Pancreas (tissue), 10 donors: Measurements from ENCODE around the gene GOLGB1. TPM values are rescaled to one million over a fixed set of nuclear protein-coding genes. Genes with fewer than 3 reads are reported as not detected.

Experiments
- ATAC-seq, 4 donors: fragments of 200-7000 bp; cut with Tn5 transposase; one replicate each; pipeline versions ENCODE4 v1.8.0 to v1.9.1; 2020; ENCODE audit warnings: mild to moderate bottlenecking in 4 of 4, moderate library complexity in 4 of 4
- DNase-seq, 6 donors: peaks; one replicate each; pipeline ENCODE4 v3.0.0-alpha.2; 2020
- FAIRE-seq: peaks from 2 replicates; lab custom pipeline; 2012; peaks lifted over from hg19 to GRCh38; lab: Jason Lieb, UNC
- H3K27ac ChIP-seq, 4 donors: fragments of 200-600 bp; sonication (generic); 1 replicate in 3 of 4; 2 replicates in 1 of 4; pipeline versions ENCODE4 v1.5.0 to v1.8.0; 2020
- H3K27me3 ChIP-seq, 4 donors: fragments of 200-600 bp; one replicate each; pipeline ENCODE4 v1.8.0; 2021
- H3K36me3 ChIP-seq, 3 donors: fragments of 200-600 bp; sonication (generic) in 1 of 3; one replicate each; pipeline versions ENCODE4 v1.5.0 to v1.8.0; 2020 to 2021
- H3K4me1 ChIP-seq, 3 donors: fragments of 200-600 bp; one replicate each; pipeline ENCODE4 v1.8.0; 2021
- H3K4me3 ChIP-seq, 4 donors: fragments of 200-600 bp; sonication (generic) in 2 of 4; one replicate each; pipeline versions ENCODE4 v1.5.0 to v1.8.0; 2020 to 2021
- H3K9me3 ChIP-seq, 4 donors: fragments of 200-600 bp; one replicate each; pipeline ENCODE4 v1.8.0; 2021
- WGBS, 2 donors: extraction: QIAGEN DNeasy Blood & Tissue Kit; methylation state at CpG; one replicate each; pipeline ENCODE4 v1.1.7; 2013; 5-methylcytosine and 5-hydroxymethylcytosine counted together
- intact Hi-C, 3 donors: fragments of 100-400 bp; cut with DNase I; formaldehyde crosslinking; loops; one replicate each; pipeline versions ENCODE4 v1.11.1 to v1.14.2; 2022
- polyA plus RNA-seq, 2 donors: library from polyadenylated mRNA; stranded (reverse); fragments of 200-250 nt; gene quantifications; one replicate each; pipeline ENCODE4 v1.2.3, GENCODE V29; 2013
- total RNA-seq, 6 donors: library from RNA; stranded (reverse); fragmentation: NEBNext Ultra II Directional in 4 of 6; extraction: Animal tissue kit (Norgen Biotek cat#: 25700) in 4 of 6; gene quantifications; one replicate each; pipeline versions ENCODE4 v1.2.1 to v1.2.4, GENCODE V29; 2021 to 2023
- TF ChIP-seq, protein P1 (sequence below), 4 donors: fragments of 200-600 bp; sonication (generic) in 3 of 4; IDR thresholded peaks; one replicate each; pipeline versions ENCODE4 v1.5.0 to v1.8.0; 2021; ENCODE audit warnings: antibody characterized with exemption in 4 of 4
- donor health status: healthy with polysubstance abuse.
- donor health status: DM: no; HTN: no; CAD: no; lungs with moderate emphysema.
- donor health status: DM: no; HTN: no; CAD: no.
- donor health status: control.
- donor health status: control.
- donor health status: Bipolar disorder and iron deficiency.
- donor health status: DM: yes; HTN: yes; CAD: no.
- donor health status: DM: no; HTN: no; CAD: no.
- donor health status: DM: no; HTN: no; CAD: no.
- donor health status: DM: yes; HTN: yes; CAD: no.

Gene GOLGB1
- total and polyA plus RNA-seq, 8 donors = 18.9 to 45.0 (median 36.8) TPM

DNA sequence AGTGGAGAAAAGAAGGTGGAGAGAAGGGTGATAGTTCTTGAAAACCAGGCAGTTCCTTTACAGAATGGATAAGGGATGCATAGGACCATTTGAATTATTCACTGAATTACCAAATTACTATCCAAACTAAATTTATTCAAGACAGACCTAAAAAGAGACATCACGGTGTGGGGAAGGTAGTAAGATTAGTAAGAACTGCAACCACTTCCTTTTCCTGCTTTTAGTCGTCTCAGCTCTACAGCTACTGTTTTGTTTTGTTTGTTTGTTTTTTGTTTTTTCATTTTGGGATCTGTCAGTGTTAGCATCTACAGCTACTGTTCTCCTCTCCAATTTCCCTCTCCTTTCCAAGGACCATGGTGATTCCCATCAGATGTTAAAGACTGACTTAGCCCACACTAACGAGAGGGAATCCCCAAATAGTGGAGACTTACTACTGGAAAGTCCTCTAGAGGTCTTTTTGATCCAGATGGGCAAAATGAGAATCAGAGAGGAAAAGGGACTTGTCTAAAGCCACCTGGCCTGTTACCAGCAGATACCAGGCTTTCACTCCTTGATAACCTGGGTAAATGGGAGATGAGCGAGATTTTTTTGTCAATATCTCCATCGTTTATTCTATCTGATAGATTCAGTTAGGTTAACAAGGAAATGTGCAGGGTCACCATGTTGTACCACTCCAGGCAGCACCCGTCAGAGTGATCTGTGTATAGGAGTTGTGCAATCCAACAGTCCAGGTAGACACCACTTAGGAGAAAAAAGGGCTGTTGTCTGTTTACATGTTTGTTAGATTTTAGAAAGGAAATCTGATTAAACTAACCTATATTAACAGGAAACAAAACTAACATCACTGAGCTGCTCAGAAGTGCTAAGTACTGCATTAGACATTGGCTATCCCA, 94.8 kb downstream of the GOLGB1 start:
- WGBS, 2 donors = 82 to 90% methylated on average over 6 of the region's 6 CpGs
- Histone ChIP-seq H3K27me3 (no peaks in the 10 kb centered on the region), H3K27ac (no peak overlapping the region), H3K4me1 (peaks cover 0 to 5% (median 0%) of the 10 kb centered on the region in 3 donors), H3K4me3 (no peak overlapping the region), H3K36me3 (no peaks in the 10 kb centered on the region), H3K9me3 (no peaks in the 10 kb centered on the region)
- FAIRE-seq (no peak), ATAC-seq (no peak), DNase-seq (no peak)
- TF ChIP-seq, protein P1, sequence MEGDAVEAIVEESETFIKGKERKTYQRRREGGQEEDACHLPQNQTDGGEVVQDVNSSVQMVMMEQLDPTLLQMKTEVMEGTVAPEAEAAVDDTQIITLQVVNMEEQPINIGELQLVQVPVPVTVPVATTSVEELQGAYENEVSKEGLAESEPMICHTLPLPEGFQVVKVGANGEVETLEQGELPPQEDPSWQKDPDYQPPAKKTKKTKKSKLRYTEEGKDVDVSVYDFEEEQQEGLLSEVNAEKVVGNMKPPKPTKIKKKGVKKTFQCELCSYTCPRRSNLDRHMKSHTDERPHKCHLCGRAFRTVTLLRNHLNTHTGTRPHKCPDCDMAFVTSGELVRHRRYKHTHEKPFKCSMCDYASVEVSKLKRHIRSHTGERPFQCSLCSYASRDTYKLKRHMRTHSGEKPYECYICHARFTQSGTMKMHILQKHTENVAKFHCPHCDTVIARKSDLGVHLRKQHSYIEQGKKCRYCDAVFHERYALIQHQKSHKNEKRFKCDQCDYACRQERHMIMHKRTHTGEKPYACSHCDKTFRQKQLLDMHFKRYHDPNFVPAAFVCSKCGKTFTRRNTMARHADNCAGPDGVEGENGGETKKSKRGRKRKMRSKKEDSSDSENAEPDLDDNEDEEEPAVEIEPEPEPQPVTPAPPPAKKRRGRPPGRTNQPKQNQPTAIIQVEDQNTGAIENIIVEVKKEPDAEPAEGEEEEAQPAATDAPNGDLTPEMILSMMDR (IDR thresholded peaks at IDR 0.05) = no peak
- intact Hi-C loops = no loop called here

GRCh38 chr3:121651684-121652083, 97.9 kb downstream of the GOLGB1 start:
- intact Hi-C loops = no loop called here
- DNase-seq = no peak
- Histone ChIP-seq H3K4me1 (peaks cover 0 to 5% (median 0%) of the 10 kb centered on the region in 3 donors), H3K9me3 (no peaks in the 10 kb centered on the region), H3K27me3 (no peaks in the 10 kb centered on the region), H3K36me3 (no peaks in the 10 kb centered on the region), H3K27ac (no peak overlapping the region), H3K4me3 (no peak overlapping the region)
- ATAC-seq = no peak
- TF ChIP-seq, protein P1 (IDR thresholded peaks at IDR 0.05) = no peak
- FAIRE-seq = no peak

GRCh38 chr3:121649645-121650044, 99.9 kb downstream of the GOLGB1 start:
- FAIRE-seq (no peak), DNase-seq (no peak), ATAC-seq (no peak)
- no peaks in the 10 kb centered on the region for H3K36me3 ChIP-seq
- H3K4me1 ChIP-seq = peaks cover 0 to 5% (median 0%) of the 10 kb centered on the region in 3 donors
- intact Hi-C loops = no loop called here
- no peaks in the 10 kb centered on the region for H3K27me3 ChIP-seq
- no peaks in the 10 kb centered on the region for H3K9me3 ChIP-seq
- H3K4me3 ChIP-seq = no peak overlapping the region
- TF ChIP-seq, protein P1 (IDR thresholded peaks at IDR 0.05) = no peak
- H3K27ac ChIP-seq = no peak overlapping the region

DNA sequence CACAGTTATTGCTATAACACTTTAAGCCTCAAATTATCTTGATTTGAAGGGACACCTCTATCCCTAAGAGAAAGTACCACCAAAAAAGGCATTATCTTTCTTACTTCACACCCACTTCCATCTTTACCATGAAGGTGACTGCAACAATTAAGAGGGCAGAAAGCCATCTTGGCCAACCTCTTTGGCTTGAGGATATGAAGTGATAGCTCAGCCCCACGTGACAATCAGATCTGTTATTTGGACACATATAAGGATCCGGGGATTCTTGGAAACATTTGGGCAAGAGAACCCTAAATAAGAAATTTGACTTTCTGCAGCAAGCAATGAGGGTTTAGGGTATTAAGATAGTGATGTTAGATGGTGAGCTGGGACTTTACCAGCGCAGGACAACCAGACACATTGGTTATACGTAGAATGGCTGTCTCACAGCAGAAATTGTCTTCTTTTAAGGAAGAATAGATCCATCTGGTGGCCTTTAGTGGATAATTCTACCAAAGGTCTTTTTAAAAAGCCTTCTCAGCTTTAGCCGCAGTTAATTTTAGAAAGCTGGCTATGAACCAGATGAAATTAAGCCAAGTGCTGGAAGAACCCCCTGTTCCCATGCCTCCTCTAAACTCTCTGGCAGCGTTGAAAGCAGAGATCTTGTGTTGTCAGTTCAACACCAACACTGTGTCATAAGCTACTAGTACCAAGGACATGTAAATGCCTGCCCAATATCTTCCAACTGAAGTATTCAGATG, 101.2 kb downstream of the GOLGB1 start:
- ATAC-seq (no peak), FAIRE-seq (no peak), DNase-seq (no peak)
- H3K27ac ChIP-seq = no peak overlapping the region
- peaks cover 0 to 5% (median 0%) of the 10 kb centered on the region in 3 donors for H3K4me1 ChIP-seq
- TF ChIP-seq, protein P1 (IDR thresholded peaks at IDR 0.05) = no peak
- no peaks in the 10 kb centered on the region for H3K9me3 ChIP-seq
- intact Hi-C loops = no loop called here
- no peak overlapping the region for H3K4me3 ChIP-seq
- no peaks in the 10 kb centered on the region for H3K27me3 ChIP-seq
- no peaks in the 10 kb centered on the region for H3K36me3 ChIP-seq
- 66 to 79% methylated on average over 6 of the region's 6 CpGs for WGBS, 2 donors
